ENCODE results near the gene SAPCD2.
A peak's percentile ranks its signal among the peaks of the same experiment; 100 is the strongest.

SAPCD2 gene

GRCh38 chr9:137073992-137074399 lies 3.6 kb upstream of the SAPCD2 start:
- H3K27ac ChIP-seq: no peak overlapping the region
- in situ Hi-C loops (cut with HindIII; ENCODE audit: low pct_ligation_motif_present, low sequenced_read_pairs): no loop called here
- DNase-seq: no peak

GRCh38 chr9:137071282-137071681 lies 925 bp upstream of the SAPCD2 start:
- TF ChIP-seq CTCF (IDR thresholded peaks at IDR 0.05; ENCODE audit: low read depth, low read length, missing control alignments): no peak
- in situ Hi-C loops (cut with HindIII; ENCODE audit: low pct_ligation_motif_present, low sequenced_read_pairs): no loop called here
- H3K36me3 ChIP-seq (replicated peaks): no peaks in the 10 kb centered on the region
- no peak overlapping the region for H3K27ac ChIP-seq
- H3K4me3 ChIP-seq (ENCODE audit: low read depth, low read length): no peak overlapping the region
- H3K27me3 ChIP-seq (replicated peaks): no peaks in the 10 kb centered on the region
- DNase-seq: no peak

More at GRCh38 chr9:137073992-137074399, 3.6 kb upstream of the SAPCD2 start:
- H3K27me3 ChIP-seq (replicated peaks): no peaks in the 10 kb centered on the region
- H3K36me3 ChIP-seq (replicated peaks): no peaks in the 10 kb centered on the region
- no peak overlapping the region for H3K4me3 ChIP-seq (ENCODE audit: low read depth, low read length)
- TF ChIP-seq CTCF (IDR thresholded peaks at IDR 0.05; ENCODE audit: low read depth, low read length, missing control alignments): no peak

- no peak for DNase-seq
- TF ChIP-seq CTCF (IDR thresholded peaks at IDR 0.05; ENCODE audit: low read depth, low read length, missing control alignments): peak; percentile 41
- Histone ChIP-seq H3K4me3 (ENCODE audit: low read depth, low read length) (peak overlapping the region; percentile 48), H3K27me3 (replicated peaks) (no peaks in the 10 kb centered on the region), H3K27ac (no peak overlapping the region), H3K36me3 (replicated peaks) (no peaks in the 10 kb centered on the region)
- in situ Hi-C loops (cut with HindIII; ENCODE audit: low pct_ligation_motif_present, low sequenced_read_pairs): no loop called here
Observed at GRCh38 chr9:137070906-137071275, 534 bp upstream of the SAPCD2 start.

- peak overlapping the region; percentile 48 for H3K4me3 ChIP-seq (ENCODE audit: low read depth, low read length)
- H3K27me3 ChIP-seq (replicated peaks): no peaks in the 10 kb centered on the region
- no peaks in the 10 kb centered on the region for H3K36me3 ChIP-seq (replicated peaks)
- no peak overlapping the region for H3K27ac ChIP-seq
- no peak for TF ChIP-seq CTCF (IDR thresholded peaks at IDR 0.05; ENCODE audit: low read depth, low read length, missing control alignments)
- in situ Hi-C loops (cut with HindIII; ENCODE audit: low pct_ligation_motif_present, low sequenced_read_pairs): no loop called here
- no peak for DNase-seq
Observed at GRCh38 chr9:137069508-137070091, 757 bp downstream of the SAPCD2 start.

GRCh38 chr9:137068539-137069507 lies 1.5 kb downstream of the SAPCD2 start:
- peak overlapping the region; percentile 48 for H3K4me3 ChIP-seq (ENCODE audit: low read depth, low read length)
- no peak for DNase-seq
- no peaks in the 10 kb centered on the region for H3K36me3 ChIP-seq (replicated peaks)
- H3K27me3 ChIP-seq (replicated peaks): no peaks in the 10 kb centered on the region
- no peak for TF ChIP-seq CTCF (IDR thresholded peaks at IDR 0.05; ENCODE audit: low read depth, low read length, missing control alignments)
- H3K27ac ChIP-seq: no peak overlapping the region
- in situ Hi-C loops (cut with HindIII; ENCODE audit: low pct_ligation_motif_present, low sequenced_read_pairs): no loop called here

All from brain microvascular endothelial cell (primary cell).